SHP77 treated with DMSO at 0.1 percent for 48 hours (cell line): ENCODE results near the gene RABGAP1L.
"Not testable (repeated sequence)": the region's sequence is repeated elsewhere in the genome, so short reads cannot be mapped to it uniquely, and the experiment has no call there.

Experiments used
- DNase-seq: peaks from one replicate; lab custom pipeline; 2025; lab: John Stamatoyannopoulos, UW

The RABGAP1L gene

DNA sequence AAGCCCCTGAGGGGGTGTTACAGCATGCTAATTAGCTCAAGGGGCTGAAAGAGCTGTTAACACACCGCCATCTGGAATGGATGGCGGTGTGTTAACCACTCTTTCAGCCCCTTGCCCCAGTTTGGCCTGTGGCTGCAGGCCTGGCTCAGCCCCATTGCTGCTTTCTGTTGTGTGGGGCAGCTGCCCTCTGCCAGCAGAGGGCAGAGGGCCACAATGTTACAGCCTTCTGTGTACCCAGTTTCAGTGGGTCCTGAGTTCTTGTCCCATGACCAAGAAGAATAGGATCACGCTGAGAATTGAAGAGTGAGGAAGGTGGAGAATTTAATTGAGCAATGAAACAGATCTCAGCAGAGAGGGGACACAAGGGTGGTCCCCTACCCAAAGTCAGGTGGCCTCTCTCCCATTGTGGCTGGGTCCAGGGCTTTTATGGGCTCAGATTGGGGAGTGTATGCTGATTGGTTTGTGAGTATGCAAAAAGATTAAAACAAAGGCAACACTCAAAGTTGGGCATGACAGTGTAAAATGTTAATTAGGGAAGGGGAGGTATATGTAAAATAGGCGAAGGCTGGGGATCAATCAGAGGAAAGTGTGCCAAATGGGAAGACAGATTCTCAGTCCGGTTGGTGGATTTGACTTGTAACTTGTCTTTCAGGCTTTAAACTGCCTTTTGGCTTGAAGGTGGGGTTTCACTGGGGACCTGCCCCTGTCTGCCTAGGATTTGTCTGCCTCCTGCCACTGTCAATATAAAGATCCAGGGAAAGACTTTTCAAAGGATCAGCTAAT, 142.2 kb downstream of the RABGAP1L start:
- DNase-seq: no peak

DNA sequence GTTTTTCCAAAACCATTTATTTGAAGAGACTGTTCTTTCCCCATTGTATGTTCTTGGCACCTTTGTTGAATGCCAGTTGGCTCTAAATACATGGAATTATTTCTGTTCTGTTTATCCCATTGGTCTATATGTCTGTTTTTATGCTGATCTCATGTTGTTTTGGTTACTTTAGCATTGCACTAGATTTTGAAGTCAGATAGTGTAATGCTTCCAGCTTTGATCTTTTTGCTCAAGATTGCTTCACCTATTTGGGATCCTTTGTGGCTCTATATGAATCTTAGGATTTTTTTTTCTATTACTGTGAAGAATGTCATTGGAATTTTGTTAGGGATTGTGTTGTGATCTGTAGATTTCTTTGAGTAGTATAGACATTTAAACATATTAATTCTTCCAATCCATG, 149.3 kb downstream of the RABGAP1L start:
- DNase-seq: no peak

DNA sequence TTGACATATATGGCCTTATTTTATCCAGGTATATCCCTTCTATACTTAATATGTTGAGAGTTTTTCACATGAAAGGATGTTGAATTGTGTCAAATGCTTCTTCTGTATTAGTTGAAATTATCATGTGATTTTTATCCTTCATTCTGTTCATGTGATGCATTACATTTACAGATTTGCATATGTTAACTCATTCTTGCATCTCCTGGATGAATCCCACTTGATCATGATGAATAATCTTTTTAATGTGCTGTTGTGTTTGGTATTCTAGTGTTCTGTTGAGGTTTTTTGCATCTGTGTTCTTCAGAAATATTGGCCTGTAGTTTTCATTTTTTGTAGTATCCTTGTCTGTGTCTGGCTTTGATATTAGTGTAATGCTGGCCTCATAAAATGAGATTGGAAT, 150.2 kb downstream of the RABGAP1L start:
- no peak for DNase-seq

DNA sequence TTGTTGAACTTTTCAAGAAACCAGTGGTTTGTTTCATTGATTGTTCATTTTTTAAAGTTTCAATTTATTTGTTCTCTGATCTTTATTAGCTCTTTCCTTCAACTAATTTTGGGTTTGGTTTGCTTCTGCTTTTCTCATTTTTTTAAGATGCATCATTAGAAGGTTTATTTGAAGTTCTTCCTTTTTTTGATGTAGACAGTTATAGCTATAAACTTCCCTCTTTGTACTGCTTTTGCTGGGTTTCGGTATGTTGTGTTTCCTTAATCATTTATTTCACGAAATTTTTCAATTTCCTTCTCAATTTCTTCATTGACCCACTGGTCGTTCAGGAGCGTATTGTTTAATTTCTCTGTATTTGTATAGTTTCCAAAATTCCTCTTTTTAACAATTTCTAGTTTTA, 155.1 kb downstream of the RABGAP1L start:
- no peak for DNase-seq

DNA sequence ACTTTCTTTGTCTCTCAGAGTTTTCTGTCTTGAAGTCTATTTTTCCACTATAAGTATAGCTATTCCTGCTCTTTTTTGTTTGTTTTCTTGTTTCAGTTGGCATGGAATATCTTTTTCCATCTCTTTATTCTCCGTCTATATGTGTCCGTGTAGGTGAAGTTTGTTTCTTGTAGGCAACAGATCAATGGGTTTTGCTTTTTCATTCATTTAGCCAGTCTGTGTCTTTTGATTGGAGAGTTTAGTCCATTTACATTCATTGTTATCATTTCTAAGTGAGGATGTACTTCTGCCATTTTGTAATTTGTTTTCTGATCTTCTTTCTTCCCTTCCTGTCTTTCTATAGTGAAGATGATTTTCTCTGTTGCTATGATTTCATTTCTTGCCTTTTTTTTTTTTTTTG, 155.9 kb downstream of the RABGAP1L start:
- DNase-seq: no peak

DNA sequence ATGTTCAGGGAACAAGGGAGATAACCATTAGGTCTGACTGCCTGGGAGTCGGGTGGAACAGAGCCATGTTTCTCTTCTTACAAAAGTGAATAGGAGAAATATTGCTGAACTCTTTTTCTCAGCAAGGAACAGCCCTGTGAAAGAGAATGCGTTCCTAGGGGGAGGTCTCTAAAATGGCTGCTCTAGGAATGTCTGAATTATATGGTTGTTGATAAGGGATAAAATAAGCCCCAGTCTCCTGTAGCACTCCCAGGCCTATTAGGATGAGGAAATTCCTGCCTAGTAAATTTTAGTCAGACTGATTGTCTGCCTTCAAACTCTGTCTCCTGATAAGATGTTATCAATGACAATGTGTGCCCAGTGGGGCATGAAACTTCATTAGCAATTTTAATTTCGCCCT, 161.6 kb downstream of the RABGAP1L start:
- not testable (repeated sequence) for DNase-seq

DNA sequence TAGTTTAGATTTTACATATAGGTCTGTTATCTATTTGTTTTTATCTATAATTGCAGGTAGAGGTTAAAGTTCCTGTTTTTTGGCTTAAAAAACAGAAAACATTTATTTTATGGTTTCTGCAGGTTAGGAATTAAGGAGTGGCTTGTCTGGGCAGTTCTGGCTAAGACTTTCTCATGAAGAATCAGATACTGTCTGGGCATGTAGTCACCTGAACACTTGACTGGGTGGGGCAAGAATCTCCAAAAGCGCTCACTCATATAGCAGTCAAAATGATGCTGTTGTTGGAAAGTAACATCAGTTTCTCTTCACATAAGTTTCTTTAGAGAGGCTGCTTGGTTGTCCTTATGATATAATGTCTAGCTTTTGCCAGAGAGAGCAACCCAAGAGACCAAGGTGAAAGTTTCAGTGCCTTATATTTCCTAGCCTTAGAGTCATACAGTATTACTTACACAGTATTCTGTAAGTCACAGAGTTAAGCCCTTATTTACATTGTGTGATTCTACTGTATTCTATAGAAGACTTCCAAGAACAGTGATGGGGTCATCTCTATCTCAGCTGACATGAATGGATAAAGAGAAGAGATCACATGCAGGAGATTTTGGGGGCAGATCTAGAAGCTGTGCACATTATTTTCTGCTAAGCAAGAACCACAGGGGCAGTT, 163.0 kb downstream of the RABGAP1L start:
- no peak for DNase-seq

DNA sequence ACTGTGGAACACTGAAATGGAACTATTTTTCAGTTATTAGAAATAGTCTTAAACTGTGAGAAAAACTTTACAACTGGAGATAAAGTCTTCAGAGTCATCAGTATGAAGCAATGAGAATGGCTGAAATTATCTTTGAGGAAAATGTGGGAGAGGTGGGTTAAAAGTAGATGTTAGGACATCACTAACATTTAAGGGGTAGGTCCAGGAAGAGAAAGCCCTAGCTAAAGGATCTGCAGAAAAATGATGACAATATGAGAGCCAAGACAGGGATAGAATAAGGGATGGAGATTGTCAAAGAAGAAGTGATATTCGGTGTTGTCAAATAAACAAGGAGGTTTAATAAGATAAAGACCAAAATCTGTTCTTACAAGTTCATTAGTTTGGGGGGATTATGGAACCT, 165.2 kb downstream of the RABGAP1L start:
- no peak for DNase-seq

DNA sequence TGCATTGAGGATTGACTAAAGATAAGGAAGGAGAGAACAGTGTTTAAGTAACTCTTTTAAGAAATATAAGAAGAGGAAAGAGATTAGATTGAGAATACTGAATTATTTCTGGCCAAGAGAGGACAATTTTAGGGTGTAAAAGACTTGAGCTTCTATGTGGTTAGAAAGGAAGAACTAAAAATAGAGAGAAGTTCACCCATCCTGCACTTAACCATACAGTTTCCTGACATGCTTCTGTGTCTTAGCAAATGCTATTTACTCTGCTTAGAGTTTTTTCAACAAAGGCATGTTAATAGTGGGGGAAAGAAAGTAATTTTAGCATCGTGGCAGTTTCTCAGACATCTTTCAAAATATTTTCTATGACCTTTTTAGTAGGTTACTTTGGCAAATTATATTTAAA, 165.6 kb downstream of the RABGAP1L start:
- DNase-seq: no peak

DNA sequence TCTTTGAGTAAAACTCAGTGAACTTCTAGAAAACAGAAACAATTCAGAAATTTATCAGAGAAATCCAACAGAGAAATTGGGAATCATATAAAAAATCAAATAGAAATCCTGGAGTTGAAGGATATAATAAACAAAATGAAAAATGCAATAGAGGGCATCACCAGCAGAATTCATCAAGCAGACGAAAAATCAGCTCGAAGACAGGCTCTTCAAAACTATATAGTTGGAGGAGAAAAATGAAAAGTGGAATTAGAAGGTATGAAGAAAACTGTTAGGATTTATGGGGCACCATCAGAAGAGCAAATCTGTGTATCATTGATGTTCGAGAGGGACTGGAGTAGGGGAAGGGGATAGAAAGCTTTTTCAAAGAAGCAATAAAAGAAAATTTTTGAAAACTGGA, 167.0 kb downstream of the RABGAP1L start:
- DNase-seq: no peak

DNA sequence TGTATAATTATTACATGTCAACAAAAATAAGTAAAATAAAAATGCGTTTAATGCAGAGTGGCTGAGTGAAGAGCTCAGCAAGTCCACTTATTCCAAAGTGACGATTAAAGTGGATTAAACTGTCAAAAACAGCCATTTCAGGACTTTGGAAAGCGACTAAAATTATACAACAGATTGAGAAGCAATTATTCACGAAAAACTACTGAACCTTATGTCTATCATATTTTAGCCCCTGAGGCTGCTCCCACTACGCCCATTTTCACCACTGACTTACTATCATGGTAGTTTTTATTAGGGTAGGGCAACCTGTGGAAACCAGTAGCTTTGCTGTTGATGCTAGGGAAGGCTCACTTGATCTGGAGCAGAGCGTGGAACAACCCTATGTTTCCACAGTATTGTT, 174.1 kb downstream of the RABGAP1L start:
- no peak for DNase-seq

DNA sequence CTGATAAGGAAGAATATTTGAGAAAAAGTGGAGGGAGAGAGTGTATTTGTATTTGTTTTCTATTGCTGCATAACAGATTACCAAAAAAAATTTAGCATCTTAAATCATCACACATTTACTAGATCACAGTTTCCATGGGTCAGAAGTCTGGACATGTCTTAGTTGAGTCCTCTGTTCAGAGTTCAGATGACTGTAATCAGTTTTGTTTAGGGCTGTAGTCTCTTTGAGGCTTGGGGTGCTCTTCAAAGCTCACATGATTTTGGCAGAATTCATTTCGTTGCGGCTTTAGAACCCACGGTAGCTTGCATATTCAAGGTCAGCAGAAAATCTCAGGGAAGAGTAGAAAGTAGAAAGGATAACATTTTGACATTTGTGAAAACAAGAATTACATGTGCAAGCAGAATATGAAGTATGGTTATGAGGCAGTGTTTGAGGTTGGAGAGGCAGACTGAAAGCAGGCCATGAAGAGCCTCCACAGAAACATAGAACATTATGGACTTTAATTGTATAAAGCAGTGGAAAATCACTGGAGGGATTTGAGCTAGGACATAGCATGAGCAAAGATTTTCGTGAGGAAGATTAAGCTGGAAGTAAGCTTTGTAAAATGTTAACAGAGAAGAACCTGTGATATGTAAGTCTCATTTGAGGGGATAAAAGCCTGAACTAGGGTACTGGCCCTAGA, 177.8 kb downstream of the RABGAP1L start:
- DNase-seq: no peak

DNA sequence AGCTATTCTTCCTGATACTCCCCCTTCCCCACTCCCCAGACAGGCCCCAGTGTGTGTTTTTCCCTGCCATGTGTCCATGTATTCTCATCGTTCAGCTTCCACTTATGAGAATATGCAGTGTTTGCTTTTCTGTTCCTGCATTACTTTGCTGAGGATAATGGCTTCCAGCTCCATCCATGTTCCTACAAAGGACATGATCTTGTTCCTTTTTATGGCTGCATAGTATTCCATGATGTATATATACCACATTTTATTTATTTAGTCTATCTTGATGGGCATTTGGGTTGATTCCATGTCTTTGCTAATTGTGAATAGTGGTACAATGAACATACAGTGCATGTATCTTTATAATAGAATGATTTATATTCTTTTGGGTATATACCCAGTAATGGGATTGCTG, 181.1 kb downstream of the RABGAP1L start:
- DNase-seq: not testable (repeated sequence)

DNA sequence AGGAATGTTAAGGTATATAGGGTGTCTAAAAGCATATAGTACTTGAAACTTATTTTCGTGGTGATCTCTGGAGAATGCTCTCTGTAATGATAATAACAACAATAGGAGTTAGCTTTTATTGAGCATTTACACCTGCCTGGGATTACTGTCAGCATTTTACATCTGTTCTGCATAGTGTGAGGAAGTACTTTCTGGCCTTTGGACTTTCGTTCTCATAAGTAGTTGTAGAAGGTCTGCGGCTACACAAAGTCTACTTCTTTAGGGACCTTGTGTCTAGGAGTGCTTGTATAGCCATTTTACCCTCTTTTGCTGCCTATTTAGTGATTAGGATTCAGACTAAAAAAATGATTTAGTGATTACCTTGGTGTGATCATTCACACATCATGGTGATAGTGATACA, 184.8 kb downstream of the RABGAP1L start:
- no peak for DNase-seq

DNA sequence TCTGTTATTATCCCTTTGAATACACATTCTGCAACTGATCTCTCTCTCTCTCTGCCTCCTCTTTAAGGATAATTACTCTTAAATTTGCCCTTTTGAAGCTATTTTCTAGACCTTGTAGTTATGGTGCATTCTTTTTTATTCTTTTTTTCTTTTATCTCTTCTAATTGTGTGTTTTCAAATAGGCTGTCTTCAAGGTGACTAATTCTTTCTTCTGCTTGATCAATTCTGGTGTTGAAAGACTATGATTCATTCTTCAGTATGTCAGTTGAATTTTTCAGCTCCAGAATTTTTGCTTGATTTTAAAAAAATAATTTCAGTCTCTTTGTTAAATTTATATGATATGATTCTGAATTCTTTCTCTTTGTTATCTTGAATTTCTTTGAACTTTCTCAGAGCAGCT, 192.8 kb downstream of the RABGAP1L start:
- no peak for DNase-seq

DNA sequence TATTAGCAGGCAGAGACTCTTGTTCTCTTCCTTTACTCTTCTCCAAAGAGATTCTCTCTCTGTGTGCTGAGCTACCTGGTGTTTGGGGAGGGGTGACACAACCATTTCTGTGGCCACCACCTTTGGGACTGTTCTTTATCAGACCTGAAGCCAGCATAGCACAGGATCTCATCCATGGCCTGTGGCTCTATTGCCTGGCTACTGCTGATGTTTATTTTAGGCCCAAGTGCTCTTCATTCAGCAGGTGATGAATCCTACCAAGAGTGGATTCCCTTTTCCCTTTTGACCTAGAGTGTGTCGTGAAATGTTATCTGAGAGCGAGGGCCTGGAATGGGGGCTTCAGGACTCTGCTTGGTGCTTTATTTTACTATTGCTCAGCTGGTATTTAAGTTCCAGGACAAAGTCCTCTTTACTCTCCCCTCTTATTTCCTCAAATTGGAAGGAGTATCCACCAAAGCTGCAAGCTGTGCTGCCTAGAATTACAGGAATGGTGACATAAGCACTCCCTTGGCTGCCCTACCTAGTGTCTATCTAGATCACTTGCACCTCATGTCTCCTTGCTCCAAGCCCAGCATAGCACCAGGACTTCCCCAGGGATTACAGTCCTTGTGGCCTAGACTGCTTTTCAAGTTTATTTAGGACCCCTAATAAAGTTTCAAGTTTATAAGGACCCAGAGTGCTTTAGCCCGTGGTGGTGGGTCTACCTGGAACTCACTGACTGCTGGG, 193.7 kb downstream of the RABGAP1L start:
- DNase-seq: peak; percentile 24

DNA sequence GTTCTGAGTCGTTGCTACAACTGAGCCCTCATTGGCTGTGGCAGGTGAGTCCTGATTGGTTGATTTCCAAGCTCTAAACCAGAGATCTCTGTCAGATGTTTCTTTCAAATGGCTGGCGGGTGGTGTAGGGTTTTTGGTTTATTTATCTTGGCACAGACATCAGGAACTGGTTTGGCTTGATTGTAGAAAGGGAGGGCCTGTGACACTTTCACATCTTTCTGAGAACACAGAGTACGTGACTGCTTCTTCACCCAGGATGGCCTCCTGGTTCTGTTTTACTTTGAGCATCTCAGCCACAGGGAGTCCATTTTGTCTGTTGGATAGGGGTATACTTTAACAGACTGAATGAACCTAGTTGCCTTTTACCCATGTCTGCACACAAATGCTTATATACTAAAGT, 199.0 kb downstream of the RABGAP1L start:
- DNase-seq: no peak

DNA sequence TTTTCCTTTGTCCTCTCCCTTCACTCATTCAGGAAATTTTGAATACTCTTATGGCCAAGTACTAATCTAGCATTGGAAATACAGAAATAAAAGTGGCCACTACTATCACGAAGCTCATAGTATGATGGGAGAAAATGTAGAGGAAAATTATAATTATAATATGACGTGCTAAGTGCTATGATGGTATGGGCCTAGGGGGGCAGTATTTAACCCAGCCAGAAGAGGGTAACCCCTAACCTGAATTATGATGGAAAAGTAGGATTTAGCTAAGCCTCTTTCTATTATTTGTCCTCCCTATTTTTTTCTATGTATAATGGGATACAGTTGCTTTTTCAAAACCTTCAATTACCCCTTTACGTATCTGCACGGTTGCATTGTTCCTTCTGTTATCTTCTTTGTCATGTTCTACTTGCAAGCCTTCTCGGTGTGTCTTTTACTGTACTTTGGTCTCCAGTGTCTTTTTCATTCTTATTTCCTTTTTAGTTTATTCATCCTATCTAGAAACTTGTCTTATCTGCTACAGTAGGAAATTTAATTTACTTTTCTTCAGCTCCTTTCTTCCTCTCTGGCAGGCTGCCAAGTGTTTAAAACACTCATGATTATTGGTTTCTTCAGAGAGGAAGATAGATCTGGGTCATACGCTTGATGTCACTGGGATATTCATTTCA, 199.6 kb downstream of the RABGAP1L start:
- DNase-seq: no peak

DNA sequence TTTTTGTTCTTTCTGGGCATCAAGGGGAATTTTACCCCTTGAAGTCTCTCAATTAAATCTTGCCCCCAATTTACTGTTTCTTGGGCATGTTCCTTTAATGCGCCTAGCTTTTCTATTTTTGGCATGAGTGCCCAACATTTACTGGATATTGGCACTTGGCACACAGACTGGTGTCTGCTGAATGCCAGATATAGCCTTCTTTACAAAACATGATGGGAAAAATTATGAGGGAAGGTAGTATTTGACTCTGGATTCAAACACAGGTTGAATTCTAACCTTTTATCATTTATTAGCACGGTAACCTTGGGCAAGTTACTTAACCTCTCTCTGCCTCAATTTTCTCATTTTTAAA, 200.1 kb downstream of the RABGAP1L start:
- no peak for DNase-seq

DNA sequence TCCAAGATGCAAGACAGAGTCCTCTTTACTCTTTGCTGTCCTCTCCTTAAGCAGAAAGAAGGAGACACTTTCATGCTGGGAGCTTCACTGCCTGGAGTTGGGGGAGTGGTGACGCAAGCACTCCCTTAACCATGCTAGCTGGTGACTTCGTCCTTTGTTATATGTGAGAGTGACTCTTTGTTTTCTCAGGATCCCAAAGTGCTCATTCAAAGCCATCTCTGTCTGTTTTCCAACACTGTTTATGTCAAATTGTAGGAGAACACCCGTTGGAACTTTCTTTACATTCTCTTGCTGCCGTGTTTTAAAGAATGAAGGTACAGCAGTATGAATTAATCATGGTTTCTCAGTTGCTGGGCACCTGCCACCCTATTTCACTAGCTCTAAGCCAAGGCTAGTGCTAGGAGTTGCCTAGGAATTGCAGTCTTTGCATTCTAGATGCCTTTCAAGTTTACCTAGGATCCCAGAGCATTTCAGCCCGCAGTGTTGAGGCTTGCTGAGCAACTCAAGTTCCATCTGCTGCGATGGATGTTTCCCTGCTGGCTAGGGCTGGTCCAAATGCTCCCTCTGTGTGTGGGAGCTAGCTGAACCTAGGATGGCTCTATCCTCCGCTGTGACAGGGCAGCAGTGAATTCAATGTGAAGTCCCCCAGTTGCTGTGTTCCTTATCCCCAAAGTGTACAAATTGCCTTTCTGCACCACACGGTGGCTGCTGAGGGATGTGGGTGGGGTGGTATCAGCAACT, 205.8 kb downstream of the RABGAP1L start:
- no peak for DNase-seq

DNA sequence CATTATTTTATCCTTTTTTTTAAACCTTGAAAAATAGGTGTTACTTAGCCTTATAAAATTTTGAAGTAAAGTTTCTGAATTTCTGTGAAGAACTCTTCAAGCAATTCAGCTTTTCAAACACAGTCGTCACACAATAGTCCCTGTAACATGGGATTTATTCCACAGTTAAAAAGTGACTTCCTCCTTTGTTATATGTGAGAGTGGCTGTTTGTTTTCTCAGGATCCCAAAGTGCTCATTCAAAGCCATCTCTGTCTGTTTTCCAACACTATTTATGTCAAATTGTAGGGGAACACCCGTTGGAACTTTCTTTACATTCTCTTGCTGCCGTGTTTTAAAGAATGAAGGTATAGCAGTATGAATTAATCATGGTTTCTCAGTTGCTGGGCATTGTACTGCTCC, 207.6 kb downstream of the RABGAP1L start:
- DNase-seq: no peak
